Retinal pigment epithelial cell (primary cell): ENCODE measurements around the gene PITPNM2.

Experiments
- DNase-seq: peaks from one replicate; pipeline ENCODE4 v3.0.0-alpha.2; 2010; ENCODE audit warnings: low read depth
- H3K4me3 ChIP-seq: 2 replicates; pipeline ENCODE4 v1.5.1; 2011; ENCODE audit warnings: mild to moderate bottlenecking, low read length, control low read depth, moderate library complexity
- TF ChIP-seq, protein P1 (sequence below): conservative IDR thresholded peaks from 2 replicates; pipeline ENCODE4 v1.5.1; 2011; ENCODE audit warnings: low read depth, low read length, control low read depth, inconsistent platforms

The PITPNM2 gene

DNA sequence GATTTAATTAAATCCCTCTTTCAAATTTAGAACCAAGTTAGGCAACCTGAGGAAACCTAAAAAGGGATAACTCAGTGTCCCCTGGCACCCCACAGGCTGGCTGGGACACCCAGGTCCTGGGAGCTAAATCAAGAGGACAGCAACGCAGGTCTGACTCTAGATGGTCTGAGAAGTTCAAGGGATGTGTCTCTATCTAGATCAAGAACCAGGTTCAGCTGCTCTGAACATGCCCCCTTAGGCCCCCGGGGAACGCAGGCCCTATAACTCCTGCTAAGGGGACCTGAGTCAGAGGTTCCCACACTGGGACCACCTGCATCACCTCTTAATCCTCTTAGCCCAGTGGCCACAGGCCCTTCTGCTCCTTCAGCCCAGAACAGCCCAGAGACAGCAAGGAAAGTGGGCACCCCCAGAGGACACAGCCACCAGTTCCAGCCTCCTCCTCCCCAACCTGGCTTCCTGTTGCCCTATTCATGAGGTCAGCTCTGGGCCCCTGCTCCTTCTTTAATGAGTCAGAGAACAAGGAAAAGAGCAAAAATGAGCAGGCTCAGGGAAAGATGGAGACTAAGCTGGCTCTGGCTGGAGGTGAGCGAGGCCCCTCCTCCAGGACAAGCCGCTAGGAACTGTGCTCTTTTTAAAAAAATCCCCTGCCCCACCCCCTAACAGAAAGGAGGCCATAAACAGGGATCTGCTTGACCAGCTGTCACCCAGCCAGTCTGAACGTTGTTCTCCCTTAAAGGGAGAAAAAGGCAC lies 10.8 kb downstream of the PITPNM2 start:
- no peak for DNase-seq
- TF ChIP-seq, protein P1, sequence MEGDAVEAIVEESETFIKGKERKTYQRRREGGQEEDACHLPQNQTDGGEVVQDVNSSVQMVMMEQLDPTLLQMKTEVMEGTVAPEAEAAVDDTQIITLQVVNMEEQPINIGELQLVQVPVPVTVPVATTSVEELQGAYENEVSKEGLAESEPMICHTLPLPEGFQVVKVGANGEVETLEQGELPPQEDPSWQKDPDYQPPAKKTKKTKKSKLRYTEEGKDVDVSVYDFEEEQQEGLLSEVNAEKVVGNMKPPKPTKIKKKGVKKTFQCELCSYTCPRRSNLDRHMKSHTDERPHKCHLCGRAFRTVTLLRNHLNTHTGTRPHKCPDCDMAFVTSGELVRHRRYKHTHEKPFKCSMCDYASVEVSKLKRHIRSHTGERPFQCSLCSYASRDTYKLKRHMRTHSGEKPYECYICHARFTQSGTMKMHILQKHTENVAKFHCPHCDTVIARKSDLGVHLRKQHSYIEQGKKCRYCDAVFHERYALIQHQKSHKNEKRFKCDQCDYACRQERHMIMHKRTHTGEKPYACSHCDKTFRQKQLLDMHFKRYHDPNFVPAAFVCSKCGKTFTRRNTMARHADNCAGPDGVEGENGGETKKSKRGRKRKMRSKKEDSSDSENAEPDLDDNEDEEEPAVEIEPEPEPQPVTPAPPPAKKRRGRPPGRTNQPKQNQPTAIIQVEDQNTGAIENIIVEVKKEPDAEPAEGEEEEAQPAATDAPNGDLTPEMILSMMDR: no peak
- no peak overlapping the region for H3K4me3 ChIP-seq

DNA sequence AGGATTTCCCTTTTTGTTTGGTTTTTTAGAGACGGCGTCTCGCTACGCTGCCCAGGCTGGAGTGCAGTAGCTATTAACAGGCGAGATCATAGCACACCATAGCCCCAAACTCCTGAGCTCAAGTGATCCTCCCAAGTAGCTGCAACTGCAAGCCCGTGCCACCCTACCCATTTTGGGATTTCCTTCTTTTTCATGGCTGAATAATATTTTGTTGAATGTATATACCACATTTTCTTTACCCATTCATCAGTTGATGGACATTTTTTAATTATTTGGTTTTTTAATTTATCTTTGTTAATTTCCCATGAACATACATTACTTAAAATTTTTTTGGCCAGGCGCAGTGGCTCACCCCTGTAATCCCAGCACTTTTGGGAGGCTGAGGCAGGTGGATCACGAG lies 15.2 kb downstream of the PITPNM2 start:
- no peak for DNase-seq
- TF ChIP-seq, protein P1: no peak
- no peak overlapping the region for H3K4me3 ChIP-seq

DNA sequence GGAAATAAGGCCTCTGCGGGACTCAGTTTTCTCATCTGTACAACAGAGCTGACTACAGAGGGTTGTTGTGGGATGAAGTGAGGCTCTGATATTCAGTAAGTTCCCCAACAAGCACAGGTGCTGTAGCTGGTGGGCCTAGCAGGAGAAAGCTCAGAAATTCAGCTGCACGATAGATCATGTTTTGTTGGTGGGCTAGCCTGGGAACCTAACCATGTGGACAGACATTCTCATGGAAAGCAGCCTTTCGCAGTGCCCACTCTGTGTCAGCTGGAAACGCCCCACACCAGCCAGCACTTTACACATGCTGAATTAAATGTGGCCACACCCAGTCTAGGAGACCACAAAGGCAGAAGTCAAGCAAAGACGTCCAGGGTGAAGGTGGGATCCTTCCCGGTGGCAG lies 16.1 kb downstream of the PITPNM2 start:
- DNase-seq: no peak
- H3K4me3 ChIP-seq: no peak overlapping the region

DNA sequence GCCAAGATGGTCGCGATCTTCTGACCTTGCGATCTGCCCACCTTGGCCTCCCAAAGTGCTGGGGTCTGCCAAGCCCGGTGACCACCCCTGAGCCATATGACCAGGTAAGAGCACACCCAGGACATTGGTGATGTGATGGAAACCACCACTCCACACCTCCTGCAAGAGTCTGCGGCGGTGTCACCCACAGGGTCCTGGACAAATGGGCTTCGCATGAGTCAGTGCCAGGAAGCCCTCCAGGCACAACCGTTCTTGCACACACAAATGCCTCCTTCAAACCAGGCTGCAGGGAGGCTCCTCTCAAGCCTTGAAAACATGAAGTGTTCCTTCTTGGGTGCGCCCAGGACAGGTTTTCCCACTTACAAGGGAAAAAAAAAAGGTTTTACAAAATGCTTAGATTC lies 16.6 kb downstream of the PITPNM2 start:
- TF ChIP-seq, protein P1: no peak

More for the DNA sequence above, 16.1 kb downstream of the PITPNM2 start:
- TF ChIP-seq, protein P1: no peak

DNA sequence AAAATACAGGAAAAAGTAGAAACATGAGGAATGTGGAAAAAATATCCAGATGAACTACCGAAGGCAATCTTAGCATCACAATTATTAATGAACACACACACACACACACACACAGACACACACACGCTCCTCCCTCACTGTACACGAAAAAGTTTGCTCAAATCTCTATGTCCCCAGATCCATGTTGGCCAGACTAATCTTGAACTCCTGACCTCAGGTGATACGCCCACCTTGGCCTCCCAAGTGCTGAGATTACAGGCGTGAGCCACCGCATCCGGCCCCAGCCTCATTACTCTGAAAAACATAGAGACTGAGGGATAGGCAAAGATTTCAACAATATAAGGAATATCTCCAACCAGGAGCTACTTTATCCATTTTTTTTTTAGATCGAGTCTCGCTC lies 17.2 kb downstream of the PITPNM2 start:
- TF ChIP-seq, protein P1: no peak
- no peak overlapping the region for H3K4me3 ChIP-seq
- no peak for DNase-seq

More for the DNA sequence above, 16.6 kb downstream of the PITPNM2 start:
- DNase-seq: no peak
- no peak overlapping the region for H3K4me3 ChIP-seq

DNA sequence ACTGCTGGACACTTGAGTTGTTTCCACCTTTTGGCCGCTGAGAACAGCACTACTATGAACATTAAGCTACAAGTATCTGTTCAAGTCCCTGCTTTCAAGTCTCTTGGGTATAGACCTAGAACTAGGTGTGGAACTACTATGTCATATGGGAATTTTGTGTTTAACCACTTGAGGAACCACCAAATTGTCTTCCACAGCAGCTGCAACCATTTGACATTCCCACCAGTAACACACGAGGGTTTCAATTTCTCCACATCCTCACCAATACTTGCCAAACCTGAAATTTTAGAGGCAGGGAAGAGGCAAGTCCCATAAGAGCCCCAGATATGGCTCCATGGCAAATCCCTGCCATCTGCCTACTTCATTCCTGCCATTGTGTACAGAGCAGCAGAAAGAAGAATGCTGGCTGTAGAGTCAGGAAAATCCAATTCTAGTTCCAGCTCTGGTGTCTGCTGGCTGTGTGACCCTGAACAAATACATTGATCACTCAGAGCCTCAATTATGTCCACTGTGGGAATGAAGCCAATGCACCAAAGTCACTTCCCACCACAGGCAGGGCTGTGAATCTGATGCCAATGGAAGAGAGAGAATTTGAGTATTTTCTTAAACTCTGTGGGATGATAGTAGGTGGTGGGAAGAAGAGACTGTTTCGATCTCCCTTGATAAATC lies 17.8 kb downstream of the PITPNM2 start:
- TF ChIP-seq, protein P1: no peak
- DNase-seq: no peak
- H3K4me3 ChIP-seq: no peak overlapping the region
